Superior temporal gyrus (tissue), 1 donor: ENCODE data around the gene CORO1A.
A peak's percentile ranks its signal among the peaks of the same experiment; 100 is the strongest.
"Not testable (repeated sequence)": the region's sequence is repeated elsewhere in the genome, so short reads cannot be mapped to it uniquely, and the experiment has no call there.

Experiments
- DNase-seq: peaks from one replicate; pipeline ENCODE4 v3.0.0-alpha.2; 2016; ENCODE audit errors: extremely low spot score

Gene CORO1A

DNA sequence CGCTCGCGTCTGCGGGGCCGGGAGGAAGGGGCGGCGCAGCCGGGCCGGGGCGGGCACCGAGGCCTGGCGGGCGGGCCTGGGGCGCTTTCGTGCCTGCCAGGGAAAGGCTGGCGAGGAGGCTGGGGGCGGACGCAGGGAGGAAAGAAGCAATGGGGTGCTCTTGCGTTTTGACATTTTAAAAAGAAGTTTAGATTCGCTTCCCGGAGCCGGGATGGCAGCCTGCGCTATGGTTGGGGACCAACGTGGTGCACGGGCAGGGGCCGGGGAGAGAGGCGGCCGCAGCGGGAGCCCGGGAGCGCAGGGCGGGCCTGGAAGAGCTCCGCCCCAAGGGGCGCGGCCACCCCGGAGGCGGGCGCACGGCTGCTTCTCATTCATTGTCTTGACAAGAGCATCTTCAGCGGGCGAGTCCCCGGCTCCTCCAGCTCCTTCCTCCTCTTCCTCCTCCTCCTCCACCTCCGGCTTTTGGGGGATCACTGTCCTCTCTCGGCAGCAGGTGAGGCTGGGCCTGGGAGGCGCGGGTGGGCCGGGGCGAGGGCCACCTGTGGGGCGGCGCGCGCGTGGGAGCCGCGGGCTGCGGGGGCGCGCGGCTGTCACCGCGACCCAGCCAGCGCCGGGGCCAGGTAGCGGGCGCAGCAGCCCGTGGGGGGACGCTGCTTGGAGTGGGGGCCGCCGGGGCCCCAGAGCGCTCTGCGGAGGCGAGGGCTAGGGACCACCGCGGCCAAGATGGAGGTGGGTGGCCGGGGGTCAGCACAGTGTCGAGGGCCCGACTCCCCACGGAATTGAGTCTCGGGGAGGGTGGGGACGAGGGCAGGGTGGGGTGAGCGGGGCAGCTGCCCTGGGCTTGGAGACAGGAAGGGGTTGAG lies at the start of gene CORO1A:
Gene CORO1A, plus strand, starts transcription at position 370 of the 863 bp plus-strand sequence. CDS start 1,608 bp downstream, outside the sequence.
- peak; percentile 81 for DNase-seq

DNA sequence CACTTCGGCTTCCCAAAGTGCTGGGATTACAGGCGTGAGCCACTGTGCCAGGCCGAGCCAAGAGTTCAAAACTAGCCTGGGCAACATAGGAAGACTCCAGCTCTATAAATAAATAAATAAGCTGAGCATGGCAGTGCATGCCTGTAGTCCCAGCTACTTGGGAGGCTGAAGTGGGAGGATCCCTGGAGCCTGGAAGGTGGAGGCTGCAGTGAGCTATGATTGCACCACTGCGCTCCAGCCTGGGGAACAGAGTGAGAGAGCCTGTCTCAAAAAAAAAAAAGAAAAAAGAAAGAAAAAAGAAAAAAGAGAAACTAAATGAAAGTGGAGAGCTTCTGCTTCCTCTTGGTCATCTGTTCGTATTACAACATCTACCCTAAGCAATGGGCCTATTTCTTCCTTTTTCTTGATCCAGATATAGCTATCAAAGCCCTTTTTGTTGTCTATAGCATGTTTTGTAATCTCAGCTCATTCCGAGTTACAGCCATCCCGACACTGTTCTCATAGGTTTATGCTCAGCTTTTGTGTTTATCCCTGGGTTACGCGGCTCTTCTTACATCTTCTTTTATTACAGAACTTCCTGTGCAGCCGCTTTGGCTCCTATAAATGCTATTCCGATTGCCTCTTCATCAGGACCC lies 46.3 kb upstream of the CORO1A start:
- no peak for DNase-seq

GRCh38 chr16:30137897-30138296 lies 45.5 kb upstream of the CORO1A start:
- DNase-seq, result no peak

DNA sequence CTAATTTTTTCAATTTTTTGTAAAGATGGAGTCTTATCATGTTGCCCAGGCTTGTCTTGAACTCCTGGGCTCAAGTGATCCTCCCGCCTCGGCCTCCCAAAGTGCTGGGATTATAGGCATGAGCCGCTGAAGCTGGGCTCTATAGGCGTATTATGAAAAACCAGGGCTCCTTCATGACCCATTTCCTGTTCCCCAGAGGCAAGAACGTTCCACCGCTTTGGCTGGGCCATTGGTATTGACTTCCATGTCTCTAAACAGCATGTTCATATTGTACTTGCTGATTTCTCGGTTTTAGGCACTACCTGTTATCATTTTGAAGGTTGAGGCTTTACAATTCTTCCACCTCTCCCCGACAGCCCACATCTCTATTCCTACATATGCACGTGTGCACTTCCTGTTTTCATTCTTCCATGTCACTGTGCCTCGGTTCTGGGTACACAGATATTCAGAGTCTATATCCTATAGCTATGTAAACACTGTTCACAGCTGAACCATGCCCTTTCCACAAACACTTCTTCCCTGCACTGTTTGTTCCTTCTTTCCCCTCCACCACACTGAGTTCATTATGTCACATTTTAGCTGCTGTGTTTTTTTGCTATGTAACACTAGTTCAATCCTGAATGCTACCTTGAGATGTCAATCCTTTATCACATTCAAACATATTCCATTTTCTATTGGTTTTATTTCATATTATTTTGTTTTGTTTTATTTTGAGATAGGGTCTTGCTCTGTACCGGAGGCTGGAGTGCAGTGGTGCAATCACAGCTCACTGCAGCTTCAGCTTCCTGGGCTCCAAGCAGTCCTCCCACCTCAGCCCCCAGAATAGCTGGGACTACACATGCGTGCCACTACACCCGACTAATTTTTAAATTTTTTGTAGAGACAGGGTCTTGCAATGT lies 43.6 kb upstream of the CORO1A start:
- DNase-seq, result no peak

- no peak for DNase-seq
Observed at GRCh38 chr16:30141750-30142149, 41.7 kb upstream of the CORO1A start.

GRCh38 chr16:30142672-30143346 lies 40.6 kb upstream of the CORO1A start:
- DNase-seq, result no peak

GRCh38 chr16:30143347-30143702 lies 40.1 kb upstream of the CORO1A start:
- DNase-seq, result no peak

GRCh38 chr16:30144017-30144416 lies 39.4 kb upstream of the CORO1A start:
- DNase-seq, result no peak

- no peak for DNase-seq
Observed at GRCh38 chr16:30144917-30145316, 38.5 kb upstream of the CORO1A start.

- DNase-seq, result peak; percentile 56
Observed at GRCh38 chr16:30145657-30146056, 37.7 kb upstream of the CORO1A start.

- DNase-seq, result no peak
Observed at GRCh38 chr16:30147843-30148510, 35.4 kb upstream of the CORO1A start.

DNA sequence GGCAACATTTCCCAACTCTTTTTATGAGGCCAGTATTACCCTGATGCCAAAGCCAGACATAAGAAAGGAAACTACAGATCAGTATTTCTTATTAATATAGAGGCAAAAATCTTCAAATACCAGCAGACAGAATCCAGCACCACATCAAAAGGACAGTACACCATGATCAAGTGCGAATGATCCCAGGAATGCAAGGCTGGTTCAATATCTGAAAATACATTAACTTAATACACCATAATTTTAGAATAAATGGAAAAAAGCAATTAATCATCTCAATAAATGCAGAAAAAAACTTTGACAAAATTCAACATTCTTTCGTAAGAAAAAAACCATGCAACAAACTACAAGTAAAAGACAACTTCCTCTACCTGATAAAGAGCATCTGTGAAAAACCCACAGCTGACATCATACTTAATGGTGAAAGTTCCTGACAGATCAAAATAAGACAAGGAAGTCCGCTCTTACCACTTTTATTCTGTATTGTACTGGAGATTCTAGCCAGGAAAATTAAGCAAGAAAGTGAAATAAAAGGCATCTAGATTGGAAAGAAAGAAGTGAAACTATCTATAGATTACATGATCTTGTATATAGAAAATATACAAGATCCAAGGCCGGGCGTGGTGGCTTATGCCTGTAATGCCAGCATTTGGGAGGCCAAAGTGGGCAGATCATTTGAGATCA lies 34.0 kb upstream of the CORO1A start:
- no peak for DNase-seq

DNA sequence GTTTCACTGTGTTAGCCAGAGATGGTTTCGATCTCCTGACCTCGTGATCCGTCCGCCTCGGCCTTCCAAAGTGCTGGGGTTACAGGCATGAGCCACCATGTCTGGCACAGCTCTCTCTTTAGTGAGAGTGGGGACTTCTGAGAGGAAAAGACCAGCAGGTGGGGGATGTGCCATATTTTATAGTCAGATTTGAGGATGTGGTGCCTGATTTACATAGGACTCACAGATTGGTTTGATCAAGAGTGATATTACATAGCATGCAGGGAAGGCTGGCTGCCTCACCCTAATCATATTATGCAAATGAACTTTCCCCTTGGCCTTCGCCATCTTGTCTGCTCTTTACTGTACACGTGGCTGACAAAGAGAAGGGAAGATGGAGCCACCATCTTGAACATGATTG lies 32.3 kb upstream of the CORO1A start:
- DNase-seq, result no peak

DNA sequence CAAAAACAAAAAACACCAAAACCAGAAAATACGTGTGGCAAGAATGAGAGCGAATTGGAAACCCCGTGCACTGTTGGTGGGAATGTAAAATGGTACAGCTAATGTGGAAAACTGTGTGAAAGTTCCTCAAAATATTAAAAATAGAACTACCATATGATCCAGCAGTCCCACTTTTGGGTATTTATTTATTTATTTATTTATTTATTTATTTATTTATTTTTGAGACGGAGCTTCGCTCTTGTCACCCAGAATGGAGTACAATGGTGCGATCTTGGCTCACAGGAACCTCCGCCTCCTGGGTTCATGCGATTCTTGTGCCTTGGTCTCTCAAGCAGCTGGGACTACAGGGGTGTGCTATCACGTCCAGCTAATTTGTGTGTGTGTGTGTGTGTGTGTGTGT lies 30.9 kb upstream of the CORO1A start:
- no peak for DNase-seq

DNA sequence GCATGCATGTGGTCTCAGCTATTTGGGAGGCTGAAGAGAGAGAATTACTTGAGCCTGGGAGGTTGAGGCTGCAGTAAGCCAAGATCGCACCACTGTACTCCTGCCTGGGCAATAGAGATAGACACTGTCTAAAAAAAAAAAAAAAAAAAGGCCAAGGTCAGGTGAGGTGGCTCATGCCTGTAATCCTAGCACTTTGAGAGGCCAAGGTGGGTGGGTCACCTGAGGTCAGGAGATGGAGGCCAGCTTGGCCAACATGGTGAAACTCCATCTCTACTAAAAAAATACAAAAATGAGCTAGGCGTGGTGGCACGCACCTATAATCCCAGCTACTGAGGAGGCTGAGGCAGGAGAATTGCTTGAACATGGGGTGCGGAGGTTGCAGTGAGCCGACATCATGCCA lies 28.2 kb upstream of the CORO1A start:
- no peak for DNase-seq

DNA sequence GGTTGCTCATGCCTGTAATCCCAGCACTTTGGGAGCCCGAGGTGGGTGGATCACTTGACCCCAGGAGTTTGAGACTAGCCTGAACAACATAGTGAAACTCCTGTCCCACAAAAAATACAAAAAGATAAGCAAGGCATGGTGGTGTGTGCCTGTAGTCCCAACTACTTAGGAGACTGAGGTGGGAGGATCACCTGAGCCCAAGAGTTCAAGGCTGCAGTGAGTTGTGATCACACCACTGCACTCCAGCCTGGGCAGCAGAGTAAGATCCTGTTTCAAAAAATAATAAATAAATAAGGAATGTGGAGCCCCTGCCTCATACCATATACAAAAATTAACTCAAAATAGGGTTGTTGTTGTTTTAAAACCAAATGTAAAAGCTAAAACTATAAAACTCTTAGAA lies 26.2 kb upstream of the CORO1A start:
- no peak for DNase-seq

DNA sequence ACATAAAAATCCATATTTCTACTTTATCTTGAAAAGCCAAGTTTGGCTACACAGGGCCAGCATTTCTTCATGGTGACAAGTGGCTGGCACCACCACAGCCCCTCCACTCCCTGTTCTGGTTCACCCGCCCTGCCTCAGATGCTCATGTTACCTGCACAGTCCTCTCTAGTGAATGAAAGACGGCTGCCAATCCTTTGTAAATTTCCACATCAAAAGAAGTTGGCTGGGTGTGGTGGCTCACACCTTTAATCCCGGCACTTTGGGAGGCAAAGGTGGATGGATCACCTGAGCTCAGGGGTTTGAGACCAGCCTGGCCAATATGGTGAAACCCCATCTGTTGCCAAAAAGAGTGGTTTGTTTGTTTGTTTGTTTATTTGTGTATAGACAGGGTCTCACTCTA lies 19.9 kb upstream of the CORO1A start:
- no peak for DNase-seq

- DNase-seq, result peak; percentile 19
Observed at GRCh38 chr16:30166202-30166902, 17.1 kb upstream of the CORO1A start.

GRCh38 chr16:30168746-30169145 lies 14.7 kb upstream of the CORO1A start:
- not testable (repeated sequence) for DNase-seq

DNA sequence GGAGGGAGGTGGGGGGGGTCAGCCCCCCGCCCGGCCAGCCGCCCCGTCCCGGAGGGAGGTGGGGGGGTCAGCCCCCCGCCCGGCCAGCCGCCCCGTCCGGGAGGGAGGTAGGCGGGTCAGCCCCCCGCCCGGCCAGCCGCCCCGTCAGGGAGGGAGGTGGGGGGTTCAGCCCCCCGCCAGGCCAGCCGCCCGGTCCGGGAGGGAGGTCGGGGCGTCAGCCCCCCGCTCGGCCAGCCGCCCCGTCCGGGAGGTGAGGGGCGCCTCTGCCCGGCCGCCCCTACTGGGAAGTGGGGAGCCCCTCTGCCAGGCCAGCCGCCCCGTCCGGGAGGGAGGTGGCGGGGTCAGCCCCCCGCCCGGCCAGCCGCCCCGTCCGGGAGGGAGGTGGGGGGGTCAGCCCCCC lies 14.0 kb upstream of the CORO1A start:
- DNase-seq, result not testable (repeated sequence)
